HL-60/S4 (cell line): ENCODE data around the gene SPTLC3.

Experiments
- in situ Hi-C: fragments of 300-500 bp; cut with MboI; formaldehyde crosslinking; loops from 2 replicates; pipeline ENCODE4 v1.14.3; 2022; ENCODE audit warnings: low sequenced_read_pairs

The SPTLC3 gene

DNA sequence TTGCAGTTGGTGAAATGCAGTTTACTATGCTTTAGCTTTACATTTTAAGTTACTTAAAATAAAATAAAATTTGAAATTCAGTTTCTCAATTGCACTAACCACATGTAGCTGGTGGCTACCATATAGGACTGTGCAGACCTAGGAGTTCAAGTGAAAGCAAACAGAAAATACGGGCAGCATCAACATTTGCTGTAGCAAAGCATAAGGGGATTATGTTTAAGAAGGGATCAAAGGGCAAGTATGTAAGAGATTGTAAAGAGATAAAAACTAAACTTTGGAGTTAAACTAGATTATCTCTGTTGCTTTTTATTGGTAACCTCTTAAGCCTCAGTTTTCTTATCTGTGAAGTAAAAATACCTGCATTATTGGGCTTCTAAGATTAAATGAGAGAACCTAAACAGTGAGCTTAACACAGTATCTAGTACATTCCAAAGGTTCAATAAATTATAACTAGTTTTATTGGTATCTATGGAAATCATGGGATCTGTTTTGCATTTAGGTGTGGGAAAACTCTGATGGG lies 81.2 kb downstream of the SPTLC3 start:
- in situ Hi-C loops = no loop called here

DNA sequence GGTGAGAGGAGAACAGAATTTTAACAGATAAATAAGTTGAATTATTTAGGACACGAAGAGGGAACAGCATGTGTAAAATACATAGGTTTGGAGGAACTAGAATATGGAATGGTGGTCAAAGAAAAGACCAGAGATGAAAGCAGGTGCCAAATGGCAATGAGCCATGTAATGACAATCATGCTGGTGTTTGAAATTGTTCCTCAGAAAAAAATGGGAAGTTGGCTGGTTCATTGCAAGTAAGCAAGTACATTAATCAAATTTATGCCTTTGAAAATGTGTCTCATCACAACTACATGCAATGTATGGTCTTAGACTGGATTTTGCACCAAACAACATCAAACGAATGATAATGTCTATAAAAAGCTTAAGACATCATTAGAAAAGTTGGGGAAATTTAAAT lies 83.3 kb downstream of the SPTLC3 start:
- in situ Hi-C loops = no loop called here

DNA sequence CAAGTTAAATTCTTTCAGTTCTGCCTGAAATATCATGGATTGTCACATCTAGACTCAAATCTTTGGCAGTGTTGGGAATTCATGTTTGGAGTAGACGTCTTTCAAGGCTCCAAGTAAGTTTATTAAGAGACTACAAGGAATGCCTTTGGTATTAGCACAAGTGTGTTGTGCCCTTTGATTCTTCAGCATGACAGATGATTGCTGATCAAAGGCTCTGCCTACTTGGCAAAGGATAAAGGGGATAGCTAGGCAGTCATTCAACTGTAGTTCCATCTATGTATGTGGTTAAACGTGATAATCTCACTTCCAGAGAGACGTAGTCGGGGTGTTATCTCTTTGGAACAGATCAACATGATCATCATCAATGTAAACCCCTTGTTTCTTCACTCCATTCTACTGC lies 86.2 kb downstream of the SPTLC3 start:
- in situ Hi-C loops = no loop called here

DNA sequence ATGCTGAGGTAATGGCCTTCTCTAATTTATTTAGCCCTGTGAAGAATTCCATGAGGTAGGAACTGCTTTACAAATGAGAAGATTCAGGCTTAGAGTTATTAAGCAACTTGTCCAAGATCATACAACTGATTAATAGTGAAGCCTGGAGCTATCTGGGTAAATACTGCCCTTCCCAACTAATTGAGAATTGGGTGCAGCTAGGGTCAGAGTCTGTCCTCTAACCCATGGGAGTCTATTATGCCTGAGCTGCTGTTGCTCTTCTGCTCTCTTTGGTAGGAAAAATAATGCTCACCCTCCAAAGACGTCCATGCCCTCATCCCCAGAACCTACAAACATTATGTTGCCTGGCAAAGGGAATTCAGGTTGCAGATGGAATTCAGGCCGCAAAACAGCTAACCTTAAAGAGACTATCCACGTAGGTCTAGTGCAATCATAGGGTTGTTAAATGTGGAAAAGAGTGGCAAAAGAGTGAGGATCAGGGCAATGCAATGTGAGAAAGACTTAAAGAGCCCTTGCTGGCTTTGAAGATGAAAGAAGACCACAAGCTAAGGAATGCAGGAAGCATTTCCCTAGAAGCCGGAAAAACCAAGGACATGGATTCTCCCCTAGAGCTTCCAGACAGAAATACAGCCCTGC lies 90.1 kb downstream of the SPTLC3 start:
- in situ Hi-C loops = no loop called here

DNA sequence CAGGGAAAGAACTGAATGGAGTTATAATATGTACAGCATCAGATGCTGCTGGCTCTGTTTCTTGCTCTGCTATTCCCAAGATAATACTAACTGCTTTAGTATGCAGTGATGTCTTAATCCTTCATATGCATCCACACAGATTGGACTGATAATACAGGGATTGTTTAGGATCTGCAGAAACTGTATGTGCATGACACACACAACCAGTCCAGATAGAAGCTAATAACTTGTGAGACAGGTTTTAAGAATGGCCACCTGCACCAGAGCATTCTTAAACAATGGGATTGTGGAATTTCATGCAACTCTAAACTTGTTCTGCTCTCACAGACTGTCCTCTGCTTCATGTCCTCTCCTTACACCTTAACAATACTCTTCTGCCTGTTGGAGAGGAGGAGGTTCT lies 90.9 kb downstream of the SPTLC3 start:
- in situ Hi-C loops = no loop called here

DNA sequence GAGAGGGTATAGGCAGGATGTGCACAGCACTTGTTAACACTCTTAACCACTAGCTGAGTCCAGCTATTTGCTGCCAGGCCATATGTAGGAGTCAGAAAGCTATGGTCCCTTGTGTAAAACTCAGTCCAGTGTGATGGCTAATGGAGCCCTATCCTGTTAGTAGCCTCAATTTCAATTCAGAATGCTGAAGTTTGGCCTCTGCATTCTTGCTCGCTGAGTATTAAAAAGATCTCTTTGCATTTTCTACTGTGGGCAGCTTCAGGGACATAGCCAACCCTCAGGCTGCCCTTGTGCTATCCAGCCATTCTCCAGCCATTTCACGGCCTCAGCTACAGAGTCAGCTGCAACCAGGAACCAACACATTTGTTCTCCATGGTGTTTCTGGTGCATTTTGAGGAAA lies 92.5 kb downstream of the SPTLC3 start:
- in situ Hi-C loops = no loop called here

DNA sequence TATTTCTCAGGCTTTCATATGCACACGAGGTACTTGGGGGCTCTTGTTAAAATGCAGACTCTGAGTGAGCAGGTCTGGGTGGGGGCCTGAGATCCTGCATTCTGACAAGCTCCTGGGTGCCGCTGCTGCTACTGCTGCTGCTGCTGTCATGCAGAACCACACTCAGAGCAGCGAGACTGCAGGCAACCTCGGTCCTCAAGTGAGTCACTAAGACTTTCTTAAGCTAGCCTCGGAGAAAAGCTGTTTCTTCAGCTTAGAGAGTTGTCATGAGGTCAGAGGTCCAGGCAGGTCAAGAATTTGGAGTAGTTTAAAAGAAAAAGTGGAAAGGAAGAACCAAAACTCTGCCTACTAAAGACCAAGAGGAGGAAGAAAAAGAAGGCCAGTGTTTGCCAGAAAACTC lies 92.9 kb downstream of the SPTLC3 start:
- in situ Hi-C loops = no loop called here

DNA sequence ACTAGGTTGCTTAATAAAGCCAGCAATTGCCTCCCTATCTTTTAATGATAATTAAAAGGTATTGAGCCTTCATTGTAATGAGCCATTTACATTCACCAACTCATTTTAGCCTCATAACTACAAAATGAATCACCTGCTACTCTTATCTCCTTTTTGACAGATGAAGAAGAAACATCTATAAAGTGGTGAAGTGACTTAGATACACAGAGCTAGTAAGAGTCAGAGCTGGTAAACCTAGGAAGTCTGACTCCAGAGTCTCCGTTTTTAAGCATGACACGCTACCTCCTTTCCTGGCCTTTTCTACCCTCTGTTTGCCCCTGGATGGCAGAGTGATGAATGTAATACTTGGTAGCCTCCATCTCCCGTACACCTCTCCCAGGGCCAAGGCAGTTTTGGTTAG lies 93.5 kb downstream of the SPTLC3 start:
- in situ Hi-C loops = no loop called here

DNA sequence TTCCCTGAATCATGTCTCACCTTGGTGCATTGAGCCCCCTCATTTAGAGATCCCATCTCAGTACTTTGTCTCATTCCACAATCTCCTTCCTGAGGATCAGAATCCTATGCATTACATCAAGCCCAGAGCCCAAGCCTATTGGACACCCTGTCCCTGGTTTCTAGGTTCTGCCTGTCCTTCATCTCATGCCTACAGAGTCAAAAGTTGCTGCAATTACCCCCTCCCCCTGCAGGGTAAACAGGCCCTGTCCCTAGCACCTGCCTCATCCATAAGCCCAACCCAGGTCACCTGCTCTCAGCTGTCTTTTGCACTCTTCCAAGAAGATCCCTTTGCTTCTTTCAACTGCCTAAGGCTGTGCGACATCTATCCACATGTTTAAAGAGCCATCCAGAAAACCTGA lies 93.9 kb downstream of the SPTLC3 start:
- in situ Hi-C loops = no loop called here

DNA sequence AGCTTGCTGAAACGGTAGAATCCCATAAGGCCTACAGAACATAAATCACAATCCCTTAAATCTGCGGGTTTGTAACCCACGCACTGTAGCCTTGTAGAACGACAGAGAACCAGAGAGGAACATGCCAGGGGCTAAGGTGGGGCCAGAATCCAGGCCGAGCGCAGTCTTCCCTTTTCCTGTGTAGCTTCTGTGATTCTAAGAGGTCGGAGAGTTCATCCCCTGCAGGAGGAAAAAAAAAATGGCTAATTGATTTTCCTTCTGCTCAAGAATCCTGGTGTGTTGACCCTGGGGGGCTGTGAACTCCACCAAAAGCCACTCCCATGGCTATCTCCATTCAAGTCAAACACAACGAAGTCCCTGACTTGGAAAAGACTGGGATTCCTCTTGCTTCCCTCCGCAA lies 96.3 kb downstream of the SPTLC3 start:
- in situ Hi-C loops = no loop called here

DNA sequence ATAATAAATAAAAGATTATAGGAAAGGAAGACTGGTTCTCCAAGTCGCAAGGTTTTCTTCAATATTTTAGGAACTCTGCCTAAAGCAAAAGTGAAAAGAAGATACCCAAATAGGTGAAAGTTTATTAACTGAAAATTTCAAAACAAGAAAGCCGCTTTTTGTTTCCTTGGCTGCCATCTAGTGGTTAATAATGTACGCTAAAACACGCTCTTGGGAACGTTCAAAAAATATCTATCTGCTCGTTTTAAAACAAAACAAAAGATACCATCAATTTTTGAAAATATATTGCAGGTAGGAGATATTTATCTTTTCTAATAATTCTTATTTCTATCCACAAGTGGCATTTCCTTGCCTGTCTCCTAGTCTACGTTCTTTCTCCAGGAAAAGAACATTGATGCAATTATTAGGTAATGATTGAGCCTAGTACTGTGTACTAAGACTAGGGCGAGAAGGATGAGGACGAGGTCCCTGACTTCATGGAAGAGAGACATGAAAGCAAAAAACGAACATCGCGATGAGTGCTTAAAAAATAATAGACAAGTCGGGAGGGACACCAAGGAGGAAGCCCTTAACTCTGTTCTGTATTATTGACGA lies 97.2 kb downstream of the SPTLC3 start:
- in situ Hi-C loops = no loop called here

DNA sequence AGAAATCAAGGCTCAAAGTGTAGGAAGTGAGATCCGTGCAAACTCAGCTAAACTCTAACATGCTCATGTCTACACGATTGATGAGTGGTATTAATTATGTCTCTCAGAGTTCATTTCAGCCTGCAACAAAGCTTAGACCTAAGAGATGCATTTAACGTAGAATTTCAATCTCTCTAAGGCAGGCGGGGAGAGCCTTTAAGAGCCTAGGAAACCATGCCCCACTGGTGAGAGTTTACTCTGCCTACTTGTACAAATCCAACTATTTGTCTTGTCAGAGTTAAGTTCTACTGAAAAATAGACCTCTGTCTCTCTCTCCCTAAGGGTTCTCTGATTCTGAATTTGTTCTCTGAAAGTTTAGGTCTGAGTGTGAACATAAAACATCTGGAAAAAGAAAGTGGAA lies 100.9 kb downstream of the SPTLC3 start:
- in situ Hi-C loops = no loop called here

DNA sequence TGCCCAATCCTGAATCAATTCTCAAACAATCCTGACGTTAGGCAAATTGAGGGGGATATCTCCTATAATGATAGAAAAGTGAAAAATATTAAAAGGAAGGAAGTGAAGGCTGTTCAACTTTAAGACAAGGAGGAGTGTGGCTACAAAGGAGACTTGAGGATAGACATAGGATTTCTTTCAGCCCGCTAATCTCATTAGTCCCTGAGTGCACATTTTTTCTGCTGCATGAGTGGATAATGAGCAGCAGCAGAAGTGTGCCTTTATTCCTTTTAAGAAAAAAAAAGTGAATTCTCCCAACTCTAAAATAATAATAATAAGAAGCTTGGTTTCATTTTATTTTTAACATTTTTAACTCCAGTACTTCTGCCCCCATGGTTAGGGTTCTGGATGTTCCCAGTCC lies 102.0 kb downstream of the SPTLC3 start:
- in situ Hi-C loops = no loop called here

DNA sequence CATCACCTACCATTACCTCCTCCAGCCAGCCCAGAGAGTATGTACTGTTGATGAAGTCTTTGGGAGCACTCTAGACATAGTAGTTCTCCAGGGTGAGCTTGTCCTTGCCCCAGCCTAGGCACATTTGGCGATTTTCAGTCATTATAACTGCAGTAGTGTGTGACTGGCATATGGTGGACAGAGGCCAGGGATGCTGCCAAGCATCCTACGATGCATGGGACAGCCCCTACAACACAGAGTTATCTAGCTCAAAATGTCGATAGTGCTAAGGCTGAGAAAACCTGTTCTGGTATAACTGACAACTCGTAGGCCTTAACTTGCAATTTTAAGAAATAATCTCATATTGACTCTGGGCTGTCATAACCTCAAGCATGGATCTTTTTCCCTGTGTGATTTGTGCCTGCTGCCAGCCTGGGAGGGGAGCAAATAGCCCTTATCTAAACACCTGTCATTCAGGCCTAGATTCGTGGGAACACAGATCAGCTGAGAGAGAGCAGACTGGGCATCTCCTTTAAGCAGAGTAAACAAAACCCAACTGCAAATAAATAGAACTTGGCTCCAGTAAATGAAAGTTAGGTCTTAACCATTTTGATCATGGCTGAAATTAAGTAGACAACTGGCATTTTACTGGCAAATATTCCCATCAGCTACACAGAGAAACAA lies 102.6 kb downstream of the SPTLC3 start:
- in situ Hi-C loops = no loop called here

DNA sequence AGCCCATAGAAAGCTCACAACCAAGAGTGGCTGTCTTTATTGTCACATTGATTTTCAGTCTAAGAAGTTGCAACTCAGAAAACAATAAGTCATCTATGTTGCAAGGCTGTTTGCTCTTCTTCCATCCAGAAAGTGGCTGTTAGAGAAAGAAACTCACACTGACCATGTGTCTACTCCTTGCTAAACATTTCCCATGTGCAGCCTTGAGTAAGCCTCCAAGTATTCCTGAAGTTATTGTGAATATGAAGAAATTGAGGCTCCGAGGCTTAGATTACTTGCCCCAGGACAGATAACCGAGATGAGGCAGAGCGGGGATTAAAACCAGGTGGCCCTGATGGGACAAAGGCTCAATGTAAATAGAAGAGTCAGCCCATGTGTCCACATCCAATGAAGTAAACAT lies 105.0 kb downstream of the SPTLC3 start:
- in situ Hi-C loops = no loop called here

DNA sequence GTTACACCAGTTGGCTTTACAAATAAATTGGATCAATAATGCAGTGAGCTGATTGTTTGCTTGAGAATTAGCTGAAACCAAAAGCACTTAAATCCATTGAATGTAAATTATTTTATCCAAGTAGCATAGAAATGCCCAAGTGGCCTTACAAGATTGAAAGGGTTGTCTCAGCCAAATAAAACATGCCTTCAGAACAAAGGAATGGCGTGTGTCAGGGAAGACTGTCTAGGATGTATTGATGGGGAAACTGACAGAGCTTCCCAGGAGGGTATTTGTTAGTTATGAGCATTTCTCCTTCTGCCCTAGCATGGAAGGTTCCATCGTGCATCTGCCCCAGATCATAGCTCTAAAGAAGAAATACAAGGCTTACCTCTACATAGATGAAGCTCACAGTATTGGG lies 108.4 kb downstream of the SPTLC3 start:
- in situ Hi-C loops = no loop called here

DNA sequence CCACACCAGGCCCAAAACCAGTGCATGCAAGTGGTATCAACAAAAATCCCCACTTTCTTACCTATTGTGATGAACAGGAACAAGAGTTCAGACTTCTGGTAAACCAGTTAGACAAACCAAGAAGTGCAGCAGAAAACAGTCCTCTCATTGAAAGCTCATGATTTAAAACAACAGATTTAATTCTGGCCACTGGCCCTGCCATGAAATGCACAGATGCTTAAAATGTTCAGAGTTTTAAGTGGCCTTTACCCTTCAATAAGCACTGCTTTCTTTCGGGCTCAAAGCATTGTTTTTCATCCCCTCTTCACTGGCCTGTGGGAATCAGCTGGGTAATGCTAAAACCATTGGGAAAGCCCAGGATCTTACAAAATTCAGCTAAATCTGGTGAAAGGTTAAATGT lies 109.9 kb downstream of the SPTLC3 start:
- in situ Hi-C loops = no loop called here

DNA sequence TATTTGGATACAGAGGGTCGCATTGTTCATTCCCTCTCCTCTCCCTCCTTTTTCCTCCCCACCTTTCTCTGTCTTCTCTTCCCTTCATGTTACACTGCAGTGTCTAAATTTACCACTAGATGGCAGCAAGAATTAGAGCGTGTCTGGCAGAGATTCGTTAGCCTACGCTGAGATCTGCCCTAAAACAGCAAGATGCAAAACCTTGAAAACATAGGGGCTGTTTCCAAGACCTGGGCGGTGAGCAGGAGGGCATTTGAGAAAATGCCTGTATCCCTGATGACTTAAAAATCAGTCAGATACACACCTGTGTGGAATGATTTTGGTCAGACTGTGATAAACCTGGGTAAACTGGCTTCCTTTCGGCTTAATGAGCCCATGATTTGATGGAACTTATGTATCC lies 110.8 kb downstream of the SPTLC3 start:
- in situ Hi-C loops = no loop called here

DNA sequence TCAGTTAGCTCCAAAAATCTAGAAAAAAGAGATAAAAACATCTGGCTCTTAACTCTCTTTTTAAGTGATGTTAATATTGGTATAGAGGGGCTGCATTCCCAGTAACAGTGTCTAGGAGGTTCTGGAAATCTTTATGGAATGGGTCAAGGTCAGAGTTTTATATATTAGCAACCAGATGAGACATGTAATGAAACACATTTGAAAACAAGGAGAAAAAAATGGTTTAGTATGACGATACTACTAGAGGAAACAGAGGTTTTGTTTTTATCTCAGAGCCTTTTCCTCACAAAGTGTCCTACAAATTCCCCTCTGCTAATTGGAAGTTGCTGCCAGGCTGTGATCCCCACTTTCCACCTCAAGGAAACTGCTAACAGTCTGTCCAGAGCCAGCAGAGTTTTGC lies 111.7 kb downstream of the SPTLC3 start:
- in situ Hi-C loops = no loop called here

DNA sequence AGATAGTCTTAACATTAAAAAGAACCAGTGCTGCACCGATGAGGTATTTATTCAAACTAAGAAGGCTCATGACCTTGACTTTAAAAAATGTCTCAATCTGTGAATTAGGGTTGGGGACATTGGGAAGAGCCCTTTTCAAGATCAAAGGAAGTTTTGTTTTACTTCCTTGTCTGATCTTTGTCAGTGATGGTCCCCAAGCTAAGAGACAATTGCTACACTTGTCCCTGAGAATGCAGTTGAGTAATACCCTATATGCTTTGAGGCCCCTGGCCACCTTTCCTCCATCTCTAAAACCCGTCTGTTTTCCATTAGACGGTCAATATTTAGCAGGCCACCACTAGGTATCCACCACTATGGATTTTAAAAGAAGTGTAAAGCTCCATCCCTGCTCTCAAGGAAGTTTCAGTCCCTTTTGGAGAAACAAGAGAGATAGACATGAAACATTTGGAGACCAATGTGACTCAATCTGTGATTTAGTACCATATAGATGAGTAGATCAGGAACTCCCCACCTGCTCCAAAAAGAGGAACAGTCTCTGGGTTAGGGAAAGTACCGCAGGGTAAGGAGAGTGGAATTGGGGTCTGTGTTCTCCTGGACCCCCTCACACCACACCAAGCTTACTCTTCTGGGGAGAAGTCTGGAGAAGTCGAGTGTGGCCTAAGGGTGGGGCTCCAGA lies 113.2 kb downstream of the SPTLC3 start:
- in situ Hi-C loops = no loop called here

DNA sequence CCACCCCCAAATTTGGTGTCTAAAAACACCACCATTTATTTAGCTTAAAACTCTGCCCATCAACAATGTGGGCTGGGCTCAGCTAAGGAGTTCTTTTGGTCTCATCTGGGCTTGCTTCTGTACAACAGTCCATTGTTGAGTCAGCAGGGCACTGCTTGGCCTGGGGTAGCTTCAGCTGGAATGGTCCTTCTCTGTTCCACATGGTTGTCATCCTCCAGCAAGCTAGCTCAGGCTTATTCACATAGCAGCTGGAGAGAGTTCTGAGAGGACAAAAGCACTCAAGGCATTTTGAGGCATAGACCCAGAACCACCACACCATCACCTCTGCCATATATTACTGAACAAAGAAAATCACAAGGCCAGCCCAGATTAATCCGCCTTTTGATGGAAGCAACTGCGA lies 116.7 kb downstream of the SPTLC3 start:
- in situ Hi-C loops = no loop called here

DNA sequence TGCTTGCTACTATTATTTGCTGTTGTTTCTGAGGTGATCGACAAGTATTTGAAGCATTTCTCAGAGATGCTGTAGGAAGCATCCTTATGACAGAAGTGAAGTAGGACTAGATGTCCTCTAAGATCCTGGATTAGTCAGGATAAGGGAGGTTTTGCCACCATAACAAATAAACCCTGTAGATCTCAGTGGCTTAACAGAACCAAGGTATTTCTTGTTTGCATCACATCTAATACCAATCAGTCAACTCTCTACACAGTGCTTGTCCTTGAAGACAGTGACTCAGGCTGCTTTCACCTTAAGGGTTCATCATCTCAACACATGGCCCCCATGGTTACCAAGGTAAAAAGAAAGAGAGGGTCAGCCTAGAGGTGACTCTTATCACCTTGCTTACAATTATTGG lies 119.4 kb downstream of the SPTLC3 start:
- in situ Hi-C loops = no loop called here
